Neural crest cell (in vitro differentiated cells): ENCODE measurements around the gene RORC. TPM values are rescaled to one million over a fixed set of nuclear protein-coding genes. Genes with fewer than 3 reads are reported as not detected.

Experiments used
- DNase-seq: peaks from one replicate; pipeline ENCODE4 v3.0.0; 2021; ENCODE audit warnings: low read depth, mixed read lengths, low spot score
- H3K27ac Mint-ChIP-seq: one replicate; pipeline ENCODE4 v1.8.0; 2021; ENCODE audit warnings: mild to moderate bottlenecking, mixed read lengths; ENCODE audit not compliant: unreplicated experiment
- H3K27me3 Mint-ChIP-seq: 2 replicates; pipeline ENCODE4 v1.8.0; 2021; ENCODE audit warnings: low read depth, mild to moderate bottlenecking, mixed read lengths
- H3K36me3 Mint-ChIP-seq: 2 replicates; pipeline ENCODE4 v1.8.0; 2021; ENCODE audit warnings: low read depth, mild to moderate bottlenecking, mixed read lengths
- H3K4me1 Mint-ChIP-seq: 2 replicates; pipeline ENCODE4 v1.8.0; 2021; ENCODE audit warnings: mixed read lengths
- H3K4me3 Mint-ChIP-seq: one replicate; pipeline ENCODE4 v1.8.0; 2021; ENCODE audit warnings: mild to moderate bottlenecking, mixed read lengths
- H3K9me3 Mint-ChIP-seq: 2 replicates; pipeline ENCODE4 v1.8.0; 2021; ENCODE audit warnings: mixed read lengths
- total RNA-seq: library from RNA; stranded (reverse); gene quantifications from 2 replicates; pipeline ENCODE4 v1.2.1, GENCODE V29; 2021
- TF ChIP-seq, protein P1 (sequence below): fragments of 200-600 bp; sonication (generic); conservative IDR thresholded peaks from 2 replicates; pipeline ENCODE4 v1.5.0; 2021; ENCODE audit warnings: antibody characterized with exemption, mild to moderate bottlenecking

The RORC gene
- total RNA-seq, 1 donor from 2014 or later, result 0.12 TPM

DNA sequence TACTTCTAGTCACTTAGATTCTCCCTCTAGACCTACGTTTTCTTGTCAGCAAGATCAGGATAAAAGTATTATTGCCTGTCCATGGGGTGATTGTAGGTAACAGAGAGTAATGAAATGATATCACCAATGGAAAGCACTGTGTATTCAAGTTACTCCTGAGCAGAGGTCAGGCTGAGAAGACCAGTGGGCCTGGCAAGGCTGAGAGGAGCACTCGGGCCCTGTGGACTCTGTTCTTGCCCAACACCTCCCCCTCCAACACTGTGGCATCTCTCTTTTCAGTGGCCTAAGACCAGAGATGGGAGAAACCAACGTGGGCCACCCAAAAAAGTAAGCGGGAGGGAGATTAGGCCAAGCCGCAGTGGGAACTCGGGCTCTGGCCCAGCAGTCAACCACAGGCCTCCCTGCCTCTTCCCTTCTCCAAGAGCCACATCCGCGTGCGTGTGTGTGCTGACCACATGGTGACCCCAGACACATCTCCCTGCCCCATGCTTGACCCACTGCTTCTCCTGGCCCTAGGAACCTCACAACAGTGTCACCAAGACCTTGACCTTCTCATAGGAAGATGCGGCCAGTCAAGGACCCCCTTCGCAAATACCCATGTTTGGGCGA is 12.3 kb downstream of the RORC start:
- DNase-seq, result no peak
- TF ChIP-seq, protein P1, sequence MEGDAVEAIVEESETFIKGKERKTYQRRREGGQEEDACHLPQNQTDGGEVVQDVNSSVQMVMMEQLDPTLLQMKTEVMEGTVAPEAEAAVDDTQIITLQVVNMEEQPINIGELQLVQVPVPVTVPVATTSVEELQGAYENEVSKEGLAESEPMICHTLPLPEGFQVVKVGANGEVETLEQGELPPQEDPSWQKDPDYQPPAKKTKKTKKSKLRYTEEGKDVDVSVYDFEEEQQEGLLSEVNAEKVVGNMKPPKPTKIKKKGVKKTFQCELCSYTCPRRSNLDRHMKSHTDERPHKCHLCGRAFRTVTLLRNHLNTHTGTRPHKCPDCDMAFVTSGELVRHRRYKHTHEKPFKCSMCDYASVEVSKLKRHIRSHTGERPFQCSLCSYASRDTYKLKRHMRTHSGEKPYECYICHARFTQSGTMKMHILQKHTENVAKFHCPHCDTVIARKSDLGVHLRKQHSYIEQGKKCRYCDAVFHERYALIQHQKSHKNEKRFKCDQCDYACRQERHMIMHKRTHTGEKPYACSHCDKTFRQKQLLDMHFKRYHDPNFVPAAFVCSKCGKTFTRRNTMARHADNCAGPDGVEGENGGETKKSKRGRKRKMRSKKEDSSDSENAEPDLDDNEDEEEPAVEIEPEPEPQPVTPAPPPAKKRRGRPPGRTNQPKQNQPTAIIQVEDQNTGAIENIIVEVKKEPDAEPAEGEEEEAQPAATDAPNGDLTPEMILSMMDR, result no peak
- H3K9me3 Mint-ChIP-seq, result no peaks in the 10 kb centered on the region
- no peaks in the 10 kb centered on the region for H3K36me3 Mint-ChIP-seq
- no peaks in the 10 kb centered on the region for H3K27me3 Mint-ChIP-seq
- no peak overlapping the region for H3K4me3 Mint-ChIP-seq
- no peaks in the 10 kb centered on the region for H3K4me1 Mint-ChIP-seq
- H3K27ac Mint-ChIP-seq, result peak overlapping the region; percentile 36

DNA sequence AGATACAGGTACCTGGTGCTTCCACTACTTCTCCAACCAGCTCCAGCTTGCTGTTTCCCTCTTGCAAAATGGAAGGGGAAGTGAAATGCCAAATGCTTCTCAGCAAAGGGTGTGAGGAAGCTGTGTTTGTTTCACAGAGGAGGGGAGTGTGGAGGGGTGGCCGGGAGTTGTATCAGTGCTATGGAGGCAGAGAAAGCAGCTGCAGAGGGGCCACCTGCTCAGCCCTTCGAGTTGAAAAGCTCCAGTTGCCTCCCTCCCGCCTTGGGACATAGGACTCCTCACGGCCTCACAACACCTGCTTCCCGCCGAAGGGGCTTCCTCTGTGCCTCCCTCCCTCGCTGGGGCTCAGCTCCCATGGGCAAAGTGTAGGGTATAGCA is 14.3 kb downstream of the RORC start:
- TF ChIP-seq, protein P1, result no peak
- no peak overlapping the region for H3K4me3 Mint-ChIP-seq
- H3K9me3 Mint-ChIP-seq, result no peaks in the 10 kb centered on the region
- no peaks in the 10 kb centered on the region for H3K27me3 Mint-ChIP-seq
- no peak overlapping the region for H3K27ac Mint-ChIP-seq
- no peaks in the 10 kb centered on the region for H3K4me1 Mint-ChIP-seq
- no peak for DNase-seq
- H3K36me3 Mint-ChIP-seq, result no peaks in the 10 kb centered on the region

DNA sequence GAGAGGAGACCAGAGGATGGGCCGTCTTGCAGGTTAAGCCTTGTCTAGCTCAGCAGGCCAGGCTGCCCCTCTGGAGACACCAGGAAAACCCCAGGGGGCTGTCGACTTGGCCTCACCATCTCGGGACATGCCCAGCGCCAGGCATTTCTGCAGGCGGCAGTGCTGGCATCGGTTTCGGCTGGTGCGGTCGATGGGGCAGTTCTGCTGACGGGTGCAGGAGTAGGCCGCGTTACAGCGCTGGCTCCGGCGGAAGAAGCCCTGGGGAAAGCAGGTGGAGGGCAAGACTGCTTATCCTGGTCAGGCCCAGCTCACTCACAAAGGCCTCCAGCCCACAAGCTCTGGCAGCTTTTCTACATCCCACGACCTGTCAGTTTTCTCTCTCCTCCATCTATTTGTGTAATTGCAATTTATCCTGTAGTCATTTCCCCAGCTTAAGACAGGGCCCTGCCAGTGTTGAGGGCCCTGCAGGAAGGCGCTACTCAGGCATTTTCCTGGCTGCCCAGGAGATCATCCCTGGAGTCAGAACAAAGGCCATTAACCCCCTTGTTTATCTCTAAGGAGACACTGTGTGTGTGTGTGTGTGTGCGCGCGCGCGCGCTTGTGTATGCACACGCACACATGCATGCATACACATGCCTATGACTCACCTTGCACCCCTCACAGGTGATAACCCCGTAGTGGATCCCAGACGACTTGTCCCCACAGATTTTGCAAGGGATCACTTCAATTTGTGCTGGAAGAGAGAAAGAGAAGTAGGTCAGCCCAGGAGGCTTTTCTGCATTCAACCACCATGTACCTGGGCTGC is 14.9 kb downstream of the RORC start:
- H3K9me3 Mint-ChIP-seq, result no peaks in the 10 kb centered on the region
- H3K27ac Mint-ChIP-seq, result peak overlapping the region; percentile 79
- TF ChIP-seq, protein P1, result no peak
- H3K36me3 Mint-ChIP-seq, result no peaks in the 10 kb centered on the region
- H3K4me1 Mint-ChIP-seq, result no peaks in the 10 kb centered on the region
- DNase-seq, result no peak
- H3K4me3 Mint-ChIP-seq, result no peak overlapping the region
- no peaks in the 10 kb centered on the region for H3K27me3 Mint-ChIP-seq

DNA sequence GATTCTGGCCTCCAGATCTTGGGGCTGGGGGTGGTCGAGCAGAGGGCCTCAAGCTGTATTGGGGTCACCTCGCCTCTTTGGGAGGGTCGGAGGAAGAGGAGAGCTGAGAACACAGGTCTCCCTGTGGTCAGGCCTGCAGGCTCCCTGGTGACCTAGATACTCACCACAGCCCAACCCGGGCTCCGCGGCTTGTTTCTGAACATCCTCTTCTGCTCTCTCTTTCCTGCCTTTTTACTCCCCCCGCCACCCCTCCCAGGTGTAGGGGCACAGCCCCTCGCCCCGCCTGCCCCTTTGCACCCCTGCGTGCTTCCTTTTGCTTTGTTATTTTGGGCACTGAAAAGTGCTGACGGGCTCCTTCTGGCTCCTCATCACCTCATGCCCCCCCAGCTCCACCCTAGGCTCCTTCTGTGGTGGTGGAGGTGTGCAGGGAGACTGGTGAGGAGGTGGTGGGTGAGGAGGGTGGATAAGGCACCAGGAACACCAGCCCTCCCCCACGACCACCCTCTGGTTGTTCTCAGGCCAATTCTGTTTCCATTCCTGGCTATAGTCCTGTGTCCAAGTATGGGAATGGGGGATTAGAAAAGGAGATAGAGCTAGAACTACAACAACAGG is 15.8 kb downstream of the RORC start:
- no peak overlapping the region for H3K4me3 Mint-ChIP-seq
- peak overlapping the region; percentile 88 for H3K27ac Mint-ChIP-seq
- H3K27me3 Mint-ChIP-seq, result no peaks in the 10 kb centered on the region
- DNase-seq, result no peak
- H3K4me1 Mint-ChIP-seq, result no peaks in the 10 kb centered on the region
- H3K36me3 Mint-ChIP-seq, result no peaks in the 10 kb centered on the region
- H3K9me3 Mint-ChIP-seq, result no peaks in the 10 kb centered on the region
- TF ChIP-seq, protein P1, result no peak

DNA sequence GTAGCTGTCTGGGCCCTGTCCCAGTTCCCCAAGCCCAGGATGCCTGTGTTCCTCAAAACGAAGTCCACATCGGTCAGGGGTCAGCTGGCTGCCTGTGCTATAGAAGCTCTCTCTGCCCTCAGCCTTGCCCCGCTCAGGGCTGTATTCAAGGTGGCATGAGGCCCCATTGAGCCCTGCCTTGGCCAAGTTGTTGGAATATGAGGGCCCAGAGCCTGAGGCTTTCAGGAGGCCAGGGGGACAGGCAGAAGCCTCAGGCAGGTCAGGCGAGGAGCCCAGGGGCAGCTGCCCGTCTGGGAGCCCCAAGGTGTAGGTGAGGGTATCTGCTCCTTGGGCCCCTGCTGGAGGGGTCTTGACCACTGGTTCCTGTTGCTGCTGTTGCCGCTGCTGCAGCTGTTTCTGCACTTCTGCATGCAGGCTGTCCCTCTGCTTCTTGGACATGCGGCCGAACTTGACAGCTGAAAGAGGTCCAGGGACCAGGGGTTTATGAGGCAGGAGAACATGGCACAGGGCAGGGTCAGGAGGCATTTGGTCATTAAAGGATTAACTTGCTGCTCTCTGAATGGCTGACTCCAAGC is 16.5 kb downstream of the RORC start:
- TF ChIP-seq, protein P1, result no peak
- no peak for DNase-seq
- Mint-ChIP-seq H3K27me3 (no peaks in the 10 kb centered on the region), H3K4me3 (no peak overlapping the region), H3K27ac (no peak overlapping the region), H3K9me3 (no peaks in the 10 kb centered on the region), H3K36me3 (no peaks in the 10 kb centered on the region), H3K4me1 (peaks cover 3% of the 10 kb centered on the region)
